ENCODE data around the gene ENOX1.

GRCh38 chr13:43669101-43669500 is 117.7 kb downstream of the ENOX1 start:
- no peak for TF ChIP-seq CTCF (IDR thresholded peaks at IDR 0.05)
- TF ChIP-seq MAX (CRISPR knock-in tag; IDR thresholded peaks at IDR 0.05), result no peak
- TF ChIP-seq E2F5 (CRISPR knock-in tag; IDR thresholded peaks at IDR 0.05), result no peak
- TF ChIP-seq PREB (CRISPR knock-in tag; IDR thresholded peaks at IDR 0.05; ENCODE audit: borderline replicate concordance), result no peak
- TF ChIP-seq ZNF512 (CRISPR knock-in tag; IDR thresholded peaks at IDR 0.05; ENCODE audit: borderline replicate concordance), result no peak
- no peak for TF ChIP-seq ATF3 (CRISPR knock-in tag; conservative IDR thresholded peaks at IDR 0.05)
- no peak for TF ChIP-seq ZNF281 (CRISPR knock-in tag; IDR thresholded peaks at IDR 0.05)
- TF ChIP-seq ZSCAN18 (CRISPR knock-in tag; IDR thresholded peaks at IDR 0.05), result no peak
- no peak for TF ChIP-seq USF2 (CRISPR knock-in tag; IDR thresholded peaks at IDR 0.05)
- no peak for TF ChIP-seq NFYB (CRISPR knock-in tag; conservative IDR thresholded peaks at IDR 0.05; ENCODE audit: low read depth)
- TF ChIP-seq ETV6 (CRISPR knock-in tag; IDR thresholded peaks at IDR 0.05), result no peak
- TF ChIP-seq SP1 (CRISPR knock-in tag; conservative IDR thresholded peaks at IDR 0.05), result no peak
- no peak for TF ChIP-seq ZMAT4 (CRISPR knock-in tag; IDR thresholded peaks at IDR 0.05)
- no peak for TF ChIP-seq ATF6 (CRISPR knock-in tag; IDR thresholded peaks at IDR 0.05)
